ENCODE results near the gene TPPP3. TPM values are rescaled to one million over a fixed set of nuclear protein-coding genes. Genes with fewer than 3 reads are reported as not detected.

Gene TPPP3
- total RNA-seq, 4 donors from 2014 or later: 32.0 to 116 (median 41.3) TPM

GRCh38 chr16:67424261-67424615 is 30.9 kb upstream of the TPPP3 start:
- H3K27me3 ChIP-seq: peaks cover 0 to 44% (median 0%) of the 10 kb centered on the region in 4 donors
- H3K27ac ChIP-seq (replicated peaks in 1 of 4): no peak overlapping the region
- 76% methylated on average over 5 of the region's 5 CpGs for WGBS
- intact Hi-C loops (cut with DNase I): no loop called here
- H3K36me3 ChIP-seq: no peaks in the 10 kb centered on the region
- H3K4me3 ChIP-seq: no peak overlapping the region
- H3K9me3 ChIP-seq: no peaks in the 10 kb centered on the region
- DNase-seq (ENCODE audit: extremely low spot score): no peak
- H3K4me1 ChIP-seq: peaks cover 0 to 11% (median 9%) of the 10 kb centered on the region in 4 donors
- no peak for TF ChIP-seq POLR2AphosphoS5 (IDR thresholded peaks at IDR 0.05)
- no peak for TF ChIP-seq EP300 (IDR thresholded peaks at IDR 0.05)
- no peak for TF ChIP-seq POLR2A (IDR thresholded peaks at IDR 0.05; ENCODE audit: low read depth)
- no peak for TF ChIP-seq CTCF (IDR thresholded peaks at IDR 0.05)

- Histone ChIP-seq H3K9me3 (no peaks in the 10 kb centered on the region), H3K4me1 (peaks cover 0 to 11% (median 9%) of the 10 kb centered on the region in 4 donors), H3K36me3 (no peaks in the 10 kb centered on the region), H3K27me3 (peaks cover 0 to 39% (median 0%) of the 10 kb centered on the region in 4 donors), H3K4me3 (no peak overlapping the region), H3K27ac (replicated peaks in 1 of 4) (no peak overlapping the region)
- WGBS: 52% methylated on average over 9 of the region's 9 CpGs
- intact Hi-C loops (cut with DNase I): no loop called here
- TF ChIP-seq CTCF (IDR thresholded peaks at IDR 0.05): no peak
- DNase-seq (ENCODE audit: extremely low spot score): no peak
These were observed 30.4 kb upstream of the TPPP3 start for GRCh38 chr16:67423611-67424260.

GRCh38 chr16:67423015-67423414 is 29.7 kb upstream of the TPPP3 start:
- peaks cover 0 to 32% (median 0%) of the 10 kb centered on the region in 4 donors for H3K27me3 ChIP-seq
- intact Hi-C loops (cut with DNase I): no loop called here
- H3K9me3 ChIP-seq: no peaks in the 10 kb centered on the region
- H3K4me3 ChIP-seq: no peak overlapping the region
- peaks cover 0 to 5% (median 3%) of the 10 kb centered on the region in 4 donors for H3K4me1 ChIP-seq
- H3K36me3 ChIP-seq: no peaks in the 10 kb centered on the region
- WGBS: 83% methylated on average over 5 of the region's 5 CpGs
- no peak for DNase-seq (ENCODE audit: extremely low spot score)
- no peak for TF ChIP-seq POLR2A (IDR thresholded peaks at IDR 0.05; ENCODE audit: low read depth)
- no peak for TF ChIP-seq POLR2AphosphoS5 (IDR thresholded peaks at IDR 0.05)
- no peak for TF ChIP-seq EP300 (IDR thresholded peaks at IDR 0.05)
- TF ChIP-seq CTCF (IDR thresholded peaks at IDR 0.05): no peak
- no peak overlapping the region for H3K27ac ChIP-seq (replicated peaks in 1 of 4)

- 88% methylated on average over 4 of the region's 4 CpGs for WGBS
These were observed 27.7 kb upstream of the TPPP3 start for GRCh38 chr16:67421030-67421429.

More at GRCh38 chr16:67421030-67421429, 27.7 kb upstream of the TPPP3 start:
- Histone ChIP-seq H3K27me3 (peaks cover 0 to 16% (median 0%) of the 10 kb centered on the region in 4 donors), H3K4me3 (no peak overlapping the region), H3K4me1 (peaks cover 4 to 8% (median 5%) of the 10 kb centered on the region in 4 donors), H3K27ac (replicated peaks in 1 of 4) (no peak overlapping the region), H3K9me3 (no peaks in the 10 kb centered on the region), H3K36me3 (no peaks in the 10 kb centered on the region)
- no peak for TF ChIP-seq POLR2AphosphoS5 (IDR thresholded peaks at IDR 0.05)
- no peak for TF ChIP-seq POLR2A (IDR thresholded peaks at IDR 0.05; ENCODE audit: low read depth)
- TF ChIP-seq CTCF (IDR thresholded peaks at IDR 0.05): no peak
- no peak for TF ChIP-seq EP300 (IDR thresholded peaks at IDR 0.05)
- DNase-seq (ENCODE audit: extremely low spot score): no peak
- intact Hi-C loops (cut with DNase I): no loop called here

Data from esophagus muscularis mucosa (tissue), 4 donors.